LNCaP clone FGC (cell line): ENCODE results near the gene SHC2.
A peak's percentile ranks its signal among the peaks of the same experiment; 100 is the strongest.

Experiments used
- DNase-seq: peaks from one replicate; pipeline ENCODE4 v3.0.0-alpha.2; 2011; ENCODE audit warnings: low read depth
- H3K4me3 ChIP-seq: 2 replicates; pipeline ENCODE4 v1.5.1; 2011; ENCODE audit warnings: mild to moderate bottlenecking, low read depth, low read length, control low read depth
- TF ChIP-seq, protein P1 (sequence below): IDR thresholded peaks from 2 replicates; pipeline ENCODE4 v1.5.1; 2012; ENCODE audit warnings: mild to moderate bottlenecking; ENCODE audit not compliant: control insufficient read depth, insufficient read depth; ENCODE audit errors: extremely low read depth

The SHC2 gene

DNA sequence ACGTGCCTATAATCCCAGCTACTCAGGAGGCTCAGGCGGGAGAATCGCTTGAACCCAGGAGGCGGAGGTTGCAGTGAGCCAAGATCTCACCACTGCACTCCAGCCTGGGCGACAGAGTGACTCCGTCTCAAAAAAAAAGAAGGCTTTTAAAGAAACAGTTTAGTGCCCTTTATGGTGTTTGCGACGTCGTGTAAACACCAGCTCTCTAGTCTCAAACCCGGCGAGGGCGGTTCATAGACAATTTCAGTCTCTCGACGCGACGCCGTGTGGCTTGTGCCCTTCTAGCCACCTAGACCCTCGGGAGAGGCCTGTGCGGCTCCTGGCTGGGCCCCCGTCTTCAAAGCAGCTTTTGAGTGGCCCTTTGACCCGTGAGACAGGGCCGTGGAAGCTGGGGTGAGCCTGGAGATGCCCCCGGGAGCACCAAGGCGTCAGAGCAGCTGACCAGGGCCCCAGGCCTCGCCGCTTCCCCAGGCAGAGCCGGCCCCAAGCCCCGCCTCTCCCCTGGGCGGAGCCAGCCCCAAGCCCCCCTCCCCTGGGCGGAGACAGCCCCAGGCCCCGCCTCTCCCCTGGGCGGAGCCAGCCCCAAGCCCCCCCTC, 30.4 kb upstream of the SHC2 start:
- H3K4me3 ChIP-seq: no peak overlapping the region
- TF ChIP-seq, protein P1, sequence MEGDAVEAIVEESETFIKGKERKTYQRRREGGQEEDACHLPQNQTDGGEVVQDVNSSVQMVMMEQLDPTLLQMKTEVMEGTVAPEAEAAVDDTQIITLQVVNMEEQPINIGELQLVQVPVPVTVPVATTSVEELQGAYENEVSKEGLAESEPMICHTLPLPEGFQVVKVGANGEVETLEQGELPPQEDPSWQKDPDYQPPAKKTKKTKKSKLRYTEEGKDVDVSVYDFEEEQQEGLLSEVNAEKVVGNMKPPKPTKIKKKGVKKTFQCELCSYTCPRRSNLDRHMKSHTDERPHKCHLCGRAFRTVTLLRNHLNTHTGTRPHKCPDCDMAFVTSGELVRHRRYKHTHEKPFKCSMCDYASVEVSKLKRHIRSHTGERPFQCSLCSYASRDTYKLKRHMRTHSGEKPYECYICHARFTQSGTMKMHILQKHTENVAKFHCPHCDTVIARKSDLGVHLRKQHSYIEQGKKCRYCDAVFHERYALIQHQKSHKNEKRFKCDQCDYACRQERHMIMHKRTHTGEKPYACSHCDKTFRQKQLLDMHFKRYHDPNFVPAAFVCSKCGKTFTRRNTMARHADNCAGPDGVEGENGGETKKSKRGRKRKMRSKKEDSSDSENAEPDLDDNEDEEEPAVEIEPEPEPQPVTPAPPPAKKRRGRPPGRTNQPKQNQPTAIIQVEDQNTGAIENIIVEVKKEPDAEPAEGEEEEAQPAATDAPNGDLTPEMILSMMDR: no peak
- no peak for DNase-seq

- peak overlapping the region; percentile 83 for H3K4me3 ChIP-seq
- TF ChIP-seq, protein P1: no peak
- DNase-seq: no peak
Observed at GRCh38 chr19:489418-490196, 28.8 kb upstream of the SHC2 start.

- TF ChIP-seq, protein P1: no peak
- H3K4me3 ChIP-seq: peak overlapping the region; percentile 83
- peak; percentile 68 for DNase-seq
Observed at GRCh38 chr19:488505-489417, 27.9 kb upstream of the SHC2 start.

- no peak for DNase-seq
- TF ChIP-seq, protein P1: no peak
- H3K4me3 ChIP-seq: no peak overlapping the region
Observed at GRCh38 chr19:485583-486236, 24.9 kb upstream of the SHC2 start.

DNA sequence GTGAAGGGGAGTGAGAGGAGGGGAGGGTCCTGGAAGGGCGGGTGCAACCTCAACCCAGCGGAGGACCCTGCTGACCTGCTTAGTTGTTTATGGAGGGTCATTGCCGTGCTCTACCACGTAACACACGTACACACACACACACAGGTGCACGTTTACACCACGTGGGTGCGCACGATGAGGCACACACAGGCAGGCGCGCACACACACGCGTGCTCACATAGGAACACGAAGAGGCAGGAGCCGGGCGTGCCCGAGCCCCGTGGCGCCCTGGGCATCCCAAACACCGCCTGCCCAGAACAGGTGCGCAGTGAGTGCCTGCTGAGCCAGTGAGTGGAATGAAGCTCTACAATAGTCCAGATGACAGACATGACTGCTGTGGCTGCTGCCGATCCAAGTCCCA, 24.2 kb upstream of the SHC2 start:
- no peak for DNase-seq
- TF ChIP-seq, protein P1: no peak
- H3K4me3 ChIP-seq: no peak overlapping the region

GRCh38 chr19:484494-484893, 23.7 kb upstream of the SHC2 start:
- DNase-seq: no peak
- TF ChIP-seq, protein P1: no peak

More at GRCh38 chr19:484494-484893, 23.7 kb upstream of the SHC2 start:
- no peak overlapping the region for H3K4me3 ChIP-seq
